ENCODE data around the gene ETS1.

Gene ETS1

DNA sequence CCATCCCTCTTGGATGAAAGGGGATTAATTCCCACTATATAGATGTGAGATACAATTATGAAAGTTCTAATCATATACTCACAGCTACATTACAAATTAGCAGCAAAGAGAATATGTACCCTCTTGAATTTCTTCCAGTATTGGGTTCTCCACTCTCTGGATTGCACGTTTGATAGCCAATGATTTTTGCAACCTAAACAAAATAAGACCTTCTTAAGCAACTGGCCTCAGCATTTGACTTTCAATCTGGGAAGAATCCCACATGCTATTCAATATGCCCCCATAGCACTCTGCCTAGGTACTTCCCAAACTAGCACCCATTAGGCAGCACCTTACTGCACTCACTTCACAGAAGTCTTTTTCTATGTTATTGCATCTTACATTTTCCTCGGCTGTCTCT, 55.8 kb downstream of the ETS1 start:
- DNase-seq: no peak
- Histone ChIP-seq H3K4me3 (ENCODE audit: low read depth, low read length) (no peak overlapping the region), H3K9me3 (ENCODE audit: severe bottlenecking) (peaks cover 2% of the 10 kb centered on the region), H3K36me3 (no peaks in the 10 kb centered on the region), H3K27ac (no peak overlapping the region), H3K27me3 (ENCODE audit: insufficient read depth, low read depth, severe bottlenecking) (no peaks in the 10 kb centered on the region)
- no peak for TF ChIP-seq CTCF (IDR thresholded peaks at IDR 0.05; ENCODE audit: low read depth, low read length)

GRCh38 chr11:128530118-128531074, 57.0 kb downstream of the ETS1 start:
- no peak for TF ChIP-seq CTCF (IDR thresholded peaks at IDR 0.05; ENCODE audit: low read depth, low read length)
- no peak overlapping the region for H3K4me3 ChIP-seq (ENCODE audit: low read depth, low read length)
- H3K9me3 ChIP-seq (ENCODE audit: severe bottlenecking): peaks cover 2% of the 10 kb centered on the region
- no peak overlapping the region for H3K27ac ChIP-seq
- H3K27me3 ChIP-seq (ENCODE audit: insufficient read depth, low read depth, severe bottlenecking): no peaks in the 10 kb centered on the region
- DNase-seq: no peak
- H3K36me3 ChIP-seq: no peaks in the 10 kb centered on the region

- Histone ChIP-seq H3K9me3 (ENCODE audit: severe bottlenecking) (no peaks in the 10 kb centered on the region), H3K36me3 (no peaks in the 10 kb centered on the region), H3K27me3 (ENCODE audit: insufficient read depth, low read depth, severe bottlenecking) (no peaks in the 10 kb centered on the region), H3K4me3 (ENCODE audit: low read depth, low read length) (no peak overlapping the region), H3K27ac (no peak overlapping the region)
- no peak for TF ChIP-seq CTCF (IDR thresholded peaks at IDR 0.05; ENCODE audit: low read depth, low read length)
- DNase-seq: no peak
Observed at GRCh38 chr11:128528294-128528693, 59.1 kb downstream of the ETS1 start.

DNA sequence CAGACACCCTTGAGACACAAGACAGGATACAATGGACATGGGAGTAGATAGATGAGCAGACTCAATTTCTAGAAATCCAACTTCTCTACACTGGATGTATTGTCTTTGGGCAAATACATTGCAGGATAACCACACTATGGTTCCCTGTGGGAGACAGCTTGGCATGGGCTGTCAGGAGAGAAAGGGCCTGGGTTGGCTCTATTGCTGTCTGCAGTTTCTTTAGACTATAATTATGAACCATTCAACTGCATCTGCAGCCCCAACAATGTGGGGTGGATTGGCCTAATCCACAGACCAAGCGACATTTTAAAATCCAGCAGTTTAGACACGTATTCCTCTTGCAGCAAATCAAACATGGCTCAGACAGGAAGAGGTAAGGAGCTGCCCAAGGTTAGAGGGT, 60.3 kb downstream of the ETS1 start:
- DNase-seq: no peak
- Histone ChIP-seq H3K9me3 (ENCODE audit: severe bottlenecking) (no peaks in the 10 kb centered on the region), H3K27me3 (ENCODE audit: insufficient read depth, low read depth, severe bottlenecking) (no peaks in the 10 kb centered on the region), H3K36me3 (no peaks in the 10 kb centered on the region), H3K27ac (no peak overlapping the region), H3K4me3 (ENCODE audit: low read depth, low read length) (no peak overlapping the region)
- TF ChIP-seq CTCF (IDR thresholded peaks at IDR 0.05; ENCODE audit: low read depth, low read length): no peak

GRCh38 chr11:128525411-128526243, 61.7 kb downstream of the ETS1 start:
- no peak for DNase-seq
- no peak for TF ChIP-seq CTCF (IDR thresholded peaks at IDR 0.05; ENCODE audit: low read depth, low read length)
- Histone ChIP-seq H3K9me3 (ENCODE audit: severe bottlenecking) (no peaks in the 10 kb centered on the region), H3K27me3 (ENCODE audit: insufficient read depth, low read depth, severe bottlenecking) (no peaks in the 10 kb centered on the region), H3K36me3 (no peaks in the 10 kb centered on the region), H3K4me3 (ENCODE audit: low read depth, low read length) (no peak overlapping the region), H3K27ac (no peak overlapping the region)

All from WERI-Rb-1 (cell line).